SIG-M5 treated with dmso at 0.1 percent for 504 hours (cell line): Measurements from ENCODE around the gene COG8.
"Not testable (repeated sequence)": the region's sequence is repeated elsewhere in the genome, so short reads cannot be mapped to it uniquely, and the experiment has no call there.

Experiments used
- DNase-seq: peaks from one replicate; lab custom pipeline; 2025; ENCODE audit not compliant: unreplicated experiment; lab: John Stamatoyannopoulos, UW

The COG8 gene

DNA sequence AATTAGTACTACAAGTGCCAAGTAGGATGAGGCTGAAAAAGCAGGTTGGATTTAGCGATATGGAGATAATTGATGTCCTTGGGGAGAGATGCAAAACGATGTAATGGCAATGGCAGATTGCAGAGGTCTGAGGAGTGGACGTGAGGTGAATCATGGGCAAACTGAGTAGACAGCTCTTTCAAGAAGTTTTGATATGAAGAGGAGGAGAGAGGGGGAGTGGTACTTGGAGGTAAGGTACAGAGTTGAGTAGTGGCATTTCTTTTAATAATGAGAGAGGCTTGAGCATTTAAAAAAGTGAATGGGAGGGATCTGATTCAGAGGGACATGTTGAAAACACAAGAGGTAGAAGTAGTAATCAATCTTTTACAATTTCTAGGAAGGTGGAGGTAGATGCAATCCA, 46.0 kb downstream of the COG8 start:
- DNase-seq, result no peak

DNA sequence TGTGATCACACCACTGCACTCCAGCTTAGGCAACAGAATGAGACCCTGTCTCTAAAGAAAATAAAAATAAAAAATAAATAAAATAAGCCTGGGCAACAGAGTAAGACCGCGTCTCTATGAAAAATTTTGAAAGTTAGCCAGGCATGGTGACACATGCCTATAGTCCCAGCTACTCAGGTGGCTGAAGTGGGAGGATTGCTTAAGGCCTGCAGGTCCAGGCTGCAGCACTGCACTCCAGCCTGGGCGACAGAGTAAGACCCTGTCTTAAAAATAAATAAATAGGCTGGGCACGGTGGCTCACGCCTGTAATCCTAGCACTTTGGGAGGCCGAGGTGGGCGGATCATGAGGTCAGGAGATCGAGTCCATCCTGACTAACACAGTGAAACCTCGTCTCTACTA, 47.7 kb downstream of the COG8 start:
- not testable (repeated sequence) for DNase-seq

GRCh38 chr16:69286941-69287713, 52.2 kb downstream of the COG8 start:
- peak; percentile 61 for DNase-seq

- no peak for DNase-seq
These were observed 54.1 kb downstream of the COG8 start for GRCh38 chr16:69285240-69285639.

DNA sequence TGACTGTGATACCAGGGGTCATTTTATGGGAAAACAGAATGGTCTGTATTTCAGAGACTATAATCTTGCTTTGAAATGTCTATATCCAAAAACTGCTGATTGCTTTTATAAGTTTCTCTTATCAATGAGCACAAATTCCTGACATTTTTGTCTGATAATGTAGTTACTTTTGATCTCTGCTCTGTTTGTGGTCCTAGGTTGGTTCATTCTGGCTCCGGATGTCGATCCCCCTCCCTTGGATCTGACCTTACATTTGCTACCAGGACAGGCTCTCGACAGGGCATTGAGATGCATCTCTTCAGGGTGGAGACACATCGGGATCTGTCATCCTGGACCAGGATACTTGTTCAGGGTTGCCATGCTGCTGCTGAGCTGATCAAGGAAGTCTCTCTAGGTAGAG, 55.5 kb downstream of the COG8 start:
- DNase-seq, result no peak

- no peak for DNase-seq
These were observed 62.0 kb downstream of the COG8 start for GRCh38 chr16:69277413-69277812.
